Measurements from ENCODE around the gene ZNF292.
"Not testable (repeated sequence)": the region's sequence is repeated elsewhere in the genome, so short reads cannot be mapped to it uniquely, and the experiment has no call there.

ZNF292 gene

DNA sequence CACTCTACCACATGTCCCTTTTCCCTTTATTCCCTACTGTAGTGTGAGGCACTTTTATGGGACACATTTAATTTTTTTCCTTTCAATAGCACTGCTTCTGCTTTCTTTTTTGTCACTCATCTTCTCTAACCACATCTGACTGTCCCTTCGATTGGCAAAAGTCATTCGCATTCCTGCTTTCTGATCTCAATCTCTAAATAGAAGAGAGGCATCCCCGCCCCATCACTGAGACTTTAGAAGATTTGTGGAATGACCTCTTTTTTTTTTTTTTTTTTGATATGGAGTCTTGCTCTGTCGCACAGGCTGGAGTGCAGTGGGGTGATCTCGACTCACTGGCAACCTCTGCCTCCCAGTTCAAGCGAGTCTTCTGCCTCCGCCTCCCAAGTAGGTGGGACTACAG, 9.1 kb downstream of the ZNF292 start:
- no peak for DNase-seq

DNA sequence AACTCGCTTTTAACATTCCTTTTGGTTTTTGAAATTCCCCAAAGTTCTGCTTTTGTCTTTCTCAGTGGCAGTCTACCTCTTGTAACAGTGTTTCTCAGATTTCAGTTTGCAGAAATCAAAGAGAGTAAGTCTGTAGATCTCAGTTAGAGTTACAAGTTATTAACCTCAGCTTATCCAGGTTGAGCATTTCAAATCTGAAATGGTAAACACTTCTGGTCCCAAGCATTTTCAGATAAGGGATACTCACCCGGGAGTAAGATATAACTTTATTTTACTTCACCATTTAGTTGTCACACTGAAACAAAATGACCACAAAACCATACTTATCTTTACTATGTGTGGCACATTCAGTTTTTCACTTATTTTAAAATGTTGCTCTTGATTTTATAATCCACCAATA, 9.8 kb downstream of the ZNF292 start:
- no peak for DNase-seq

DNA sequence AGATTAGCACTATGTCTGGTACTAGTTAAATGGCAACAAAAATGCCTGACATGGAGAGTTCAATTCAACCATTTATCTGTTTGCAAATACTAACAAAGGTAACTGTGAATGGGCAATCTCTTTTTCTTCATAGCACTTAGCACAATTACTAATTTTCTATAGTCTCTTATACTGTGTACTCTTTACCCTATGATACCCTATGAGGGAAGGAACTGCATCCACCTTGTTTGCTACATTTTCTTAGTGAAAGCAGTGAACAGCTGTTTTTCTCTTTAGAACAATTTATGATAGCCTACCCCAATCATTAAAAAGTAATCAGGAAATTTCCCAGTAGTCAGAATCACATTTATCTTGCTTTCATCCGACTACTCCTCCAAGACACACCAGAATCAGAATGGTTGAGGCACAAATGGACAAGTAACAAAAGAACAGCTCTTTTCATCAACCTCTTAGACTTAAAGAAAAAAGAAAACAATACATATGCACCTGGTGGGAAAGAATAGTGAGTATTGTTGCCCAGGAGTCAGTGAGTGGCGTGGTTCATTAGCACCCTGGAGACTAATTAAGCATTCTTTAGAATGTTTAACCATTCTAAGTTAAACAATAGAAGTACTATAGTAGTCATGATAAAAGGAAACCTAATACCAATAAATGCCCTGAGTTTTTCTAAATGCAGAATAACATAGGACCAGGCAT, 16.7 kb downstream of the ZNF292 start:
- no peak for DNase-seq

DNA sequence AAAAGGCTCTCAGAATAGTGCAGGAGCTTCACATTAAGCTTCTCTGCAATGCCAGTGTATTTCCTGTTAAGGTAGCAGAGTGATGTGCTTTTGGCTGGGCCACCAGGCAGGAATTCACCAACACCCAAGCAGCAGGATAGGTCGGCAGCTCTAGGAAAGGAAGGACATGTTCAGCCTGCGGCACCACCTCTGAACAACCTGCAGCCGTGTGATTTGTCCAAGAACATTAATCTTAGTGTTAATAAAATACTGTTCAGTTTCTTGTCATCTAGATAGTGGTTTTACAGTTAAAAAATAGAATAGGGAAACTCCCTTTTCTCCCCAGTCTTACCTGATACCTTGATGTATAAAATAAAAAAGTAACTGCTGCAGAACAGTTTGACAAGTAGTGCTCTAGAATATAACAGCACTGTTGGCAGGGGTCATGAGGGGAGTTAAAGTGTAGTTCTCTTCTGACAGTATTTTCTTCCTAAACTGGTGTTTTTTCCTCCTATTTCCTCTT, 18.8 kb downstream of the ZNF292 start:
- no peak for DNase-seq

DNA sequence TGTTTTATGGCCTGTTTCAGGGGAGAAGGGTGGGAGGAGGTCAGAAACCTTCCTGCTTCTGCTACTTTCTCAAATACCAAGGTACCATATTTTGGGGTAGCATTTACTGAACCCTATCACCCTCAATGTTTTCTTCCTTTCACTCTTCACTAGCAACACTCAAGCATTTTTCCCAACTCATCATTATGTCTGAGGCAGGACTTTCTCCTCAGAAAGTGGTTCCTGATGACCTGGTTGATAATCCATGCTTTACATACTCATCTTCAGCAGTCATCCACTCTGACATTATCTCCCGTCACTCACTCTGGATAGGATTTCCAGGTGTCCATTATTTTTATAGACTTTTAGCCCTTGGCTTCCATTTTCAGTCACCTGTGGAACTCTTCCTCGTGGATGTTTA, 21.1 kb downstream of the ZNF292 start:
- no peak for DNase-seq

DNA sequence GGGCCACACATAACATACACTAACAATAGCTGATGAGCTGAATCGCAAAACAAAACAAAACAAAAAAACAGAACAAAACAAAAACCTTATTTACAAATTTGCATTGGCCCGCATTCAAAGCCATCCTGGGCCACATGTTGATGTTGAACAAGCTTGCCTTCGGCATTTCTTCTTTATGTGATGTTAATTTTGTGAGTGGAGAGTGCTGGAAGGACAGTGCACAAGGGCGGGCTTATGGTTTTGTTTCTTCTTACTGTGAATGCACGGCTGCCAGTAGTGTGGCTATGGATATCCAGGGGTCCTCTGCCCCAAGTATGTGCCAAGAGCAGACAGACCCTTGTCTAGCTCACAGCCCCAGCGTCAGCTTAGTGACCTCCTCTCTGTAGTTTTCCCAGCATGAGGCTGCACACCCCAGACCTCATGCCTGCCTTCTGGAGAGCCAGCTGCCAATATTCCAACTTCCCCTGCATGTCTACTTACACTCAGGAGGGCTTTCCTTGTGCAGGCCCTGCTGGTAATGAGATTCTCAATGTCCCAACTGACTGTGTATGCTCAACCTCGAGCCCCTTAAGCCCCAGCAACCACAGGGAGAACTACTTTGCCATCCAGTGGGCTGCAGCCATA, 24.9 kb downstream of the ZNF292 start:
- DNase-seq = no peak

DNA sequence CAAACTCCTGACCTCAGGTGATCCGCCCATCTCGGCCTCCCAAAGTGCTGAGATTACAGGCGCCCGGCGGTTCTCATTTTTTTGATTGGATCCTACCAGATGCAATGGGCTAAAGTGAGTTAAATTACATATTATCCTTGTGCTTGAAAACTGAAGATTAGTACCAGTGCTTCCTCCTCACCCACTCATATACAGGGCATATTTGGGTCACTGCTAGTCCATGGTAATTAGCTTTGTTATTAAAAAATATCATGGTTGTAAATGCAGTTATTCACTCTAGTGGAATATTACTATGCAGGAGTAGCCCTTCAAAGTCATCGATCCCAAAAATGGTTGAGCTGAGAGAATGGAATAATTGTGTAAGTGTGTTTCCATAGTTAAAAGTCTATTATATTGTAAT, 26.5 kb downstream of the ZNF292 start:
- no peak for DNase-seq

DNA sequence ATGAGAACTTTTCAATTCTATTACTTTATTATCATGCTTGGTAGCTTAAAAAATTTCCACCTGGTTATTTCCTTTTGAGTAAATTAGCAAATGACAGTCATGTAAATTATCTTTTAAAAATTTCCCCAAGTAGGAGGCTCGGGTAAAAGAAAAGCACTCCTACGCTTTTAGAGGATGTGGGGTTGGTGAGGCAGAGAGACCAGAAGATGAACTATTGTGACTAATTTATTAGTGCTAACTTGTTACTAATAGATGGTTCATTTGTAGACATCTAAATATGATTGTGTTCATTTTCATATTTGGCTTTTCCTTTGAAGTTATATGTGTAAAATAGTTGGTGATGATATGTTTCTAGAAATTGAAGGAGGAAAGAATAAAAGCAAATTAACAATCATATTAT, 27.0 kb downstream of the ZNF292 start:
- no peak for DNase-seq

DNA sequence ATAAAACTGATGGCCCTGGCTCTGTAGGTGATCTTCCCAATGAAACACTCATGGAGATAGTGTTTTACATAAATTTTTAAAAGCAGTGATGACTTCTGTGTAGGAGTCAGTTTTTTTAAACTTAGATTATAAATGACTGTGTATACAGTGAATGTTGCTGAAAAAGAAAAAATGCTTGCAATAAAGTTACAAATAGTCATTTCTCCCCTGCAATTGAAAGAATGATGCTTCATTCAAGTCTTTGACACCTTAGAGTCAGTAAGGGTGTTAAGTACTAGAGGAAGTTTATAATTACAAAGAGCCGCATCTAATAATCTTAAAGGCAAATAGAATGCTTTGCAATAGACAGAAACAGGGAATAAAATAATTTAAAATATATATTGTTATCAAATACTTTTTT, 27.6 kb downstream of the ZNF292 start:
- DNase-seq = no peak

DNA sequence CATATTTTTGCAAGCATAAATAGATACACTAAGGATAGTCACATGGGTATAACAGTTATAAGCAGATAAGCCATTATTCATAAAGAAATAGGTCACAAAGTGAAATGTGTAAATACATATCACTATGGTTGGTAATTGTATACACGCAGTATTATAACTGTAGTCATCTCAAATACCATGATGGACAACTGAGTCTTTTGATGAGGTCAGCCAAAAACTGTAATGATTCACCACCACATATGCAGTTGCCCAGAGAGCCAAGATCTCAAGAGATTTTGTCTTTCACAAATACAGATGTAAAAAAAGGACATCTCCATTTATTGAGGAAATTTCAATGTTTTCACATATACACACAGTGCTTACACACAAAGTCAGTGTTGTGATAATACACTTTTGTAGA, 28.3 kb downstream of the ZNF292 start:
- DNase-seq = no peak

DNA sequence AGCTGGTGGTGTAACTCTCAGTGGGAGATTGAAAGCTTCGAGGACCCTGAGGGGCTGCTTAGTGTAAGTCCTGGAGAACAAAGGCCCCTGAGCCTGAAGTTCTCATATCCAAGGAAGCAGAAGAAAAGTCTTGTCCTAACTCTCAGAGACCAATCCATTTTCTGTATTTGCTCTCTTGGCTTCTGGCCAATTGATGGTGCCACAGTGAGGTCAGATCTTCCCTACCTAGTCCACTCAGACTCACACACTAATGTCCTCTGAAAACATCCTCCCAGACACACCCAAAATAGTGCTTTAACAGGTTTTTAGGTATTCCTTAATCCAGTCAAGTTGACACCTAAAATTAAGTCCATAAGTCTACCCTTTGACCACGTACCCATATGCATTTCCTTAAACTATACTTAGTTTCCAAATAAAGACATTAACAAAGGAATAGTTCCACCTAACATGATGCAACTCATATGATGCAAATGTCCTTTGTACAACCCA, 29.4 kb downstream of the ZNF292 start:
- no peak for DNase-seq

DNA sequence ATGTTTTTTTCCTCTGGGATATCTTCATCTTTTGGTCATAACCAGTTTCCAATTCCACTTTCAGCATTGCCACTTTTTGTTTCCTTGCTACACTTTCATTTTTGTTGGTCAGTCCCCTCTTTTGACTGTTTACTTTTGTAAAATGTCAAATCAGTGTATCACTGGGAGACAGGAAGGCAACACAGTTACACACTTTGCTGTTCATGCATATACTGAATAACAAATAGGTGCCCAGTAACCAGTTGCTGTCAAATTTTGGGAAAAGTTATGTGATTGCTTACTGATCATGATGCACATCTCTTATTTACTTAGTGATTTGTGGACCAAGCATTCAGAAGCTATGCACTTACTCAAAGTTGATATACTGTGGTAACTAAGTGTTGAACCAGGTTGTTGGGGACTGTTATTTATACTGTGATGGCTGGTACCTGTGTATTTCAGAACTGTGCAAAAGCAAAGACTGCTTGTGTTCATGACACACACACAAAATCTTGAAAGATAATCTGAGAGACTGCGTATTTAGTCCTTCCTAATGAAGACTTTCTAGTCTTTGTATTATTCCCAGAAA, 41.0 kb downstream of the ZNF292 start:
- no peak for DNase-seq

DNA sequence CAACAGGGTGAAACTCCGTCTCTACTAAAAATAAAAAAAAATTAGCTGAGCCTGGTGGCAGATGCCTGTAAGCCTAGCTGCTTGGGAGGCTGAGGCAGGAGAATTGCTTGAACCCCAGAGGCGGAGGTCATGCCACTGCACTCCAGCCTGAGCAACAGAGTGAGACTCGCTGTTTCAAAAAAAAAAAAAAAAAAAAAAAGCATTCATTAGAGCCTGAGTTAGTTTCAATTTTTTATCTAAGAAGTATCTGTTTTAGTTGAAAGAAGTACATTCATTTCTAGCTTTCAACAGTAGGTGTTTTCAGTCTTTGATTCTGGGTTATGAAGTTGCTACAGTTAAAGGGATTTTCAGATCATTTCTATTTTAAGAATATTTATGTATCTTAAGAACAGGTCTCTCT, 42.2 kb downstream of the ZNF292 start:
- DNase-seq = no peak

DNA sequence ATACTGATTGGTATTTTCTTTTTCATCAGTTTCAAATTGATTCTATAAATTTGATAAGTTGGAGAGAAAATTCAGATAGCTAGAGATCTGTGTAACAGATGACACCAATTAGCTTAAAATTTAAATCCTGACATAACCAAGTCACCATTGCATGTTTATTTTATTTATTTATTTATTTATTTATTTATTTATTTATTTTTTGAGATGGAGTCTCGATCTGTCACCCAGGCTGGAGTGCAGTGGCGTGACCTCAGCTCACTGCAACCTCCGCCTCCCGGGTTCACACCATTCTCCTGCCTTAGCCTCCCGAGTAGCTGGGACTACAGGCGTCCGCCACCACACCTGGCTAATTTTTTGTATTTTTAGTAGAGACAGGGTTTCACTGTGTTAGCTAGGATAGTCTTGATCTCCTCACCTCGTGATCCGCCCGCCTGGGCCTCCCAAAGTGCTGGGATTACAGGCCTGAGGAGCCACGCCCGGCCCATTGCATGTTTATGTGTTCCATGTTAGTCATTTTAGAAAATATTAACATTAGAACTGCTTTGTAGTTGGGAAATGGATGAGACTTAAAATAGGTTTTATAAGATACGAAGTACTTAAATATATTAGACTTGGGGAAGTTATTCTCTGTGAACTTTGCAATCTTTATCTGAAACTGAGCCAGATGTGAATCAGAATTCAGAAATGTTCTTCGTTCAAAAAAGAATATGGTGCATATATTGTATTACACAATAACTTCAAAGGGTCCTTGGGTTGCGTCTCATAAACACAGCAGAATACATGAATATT, 42.9 kb downstream of the ZNF292 start:
- not testable (repeated sequence) for DNase-seq

DNA sequence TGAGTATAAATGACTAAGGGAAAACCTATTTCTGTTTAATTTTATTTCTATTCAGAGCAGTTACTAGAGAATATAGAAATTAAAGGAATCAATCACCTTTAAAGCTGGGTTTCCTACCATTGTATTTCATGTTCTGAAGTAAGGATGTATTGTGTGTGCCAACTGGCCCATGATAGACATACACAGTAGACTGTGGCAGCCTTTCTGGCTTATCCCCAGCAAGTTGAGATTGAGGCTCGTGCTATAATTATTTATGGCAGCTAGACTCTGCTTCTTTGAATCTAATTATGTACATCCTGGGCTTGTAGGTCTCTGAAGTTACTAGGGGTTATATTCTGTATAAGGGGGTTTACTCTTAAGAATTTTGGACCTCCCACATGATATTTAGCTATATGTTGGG, 44.4 kb downstream of the ZNF292 start:
- no peak for DNase-seq

DNA sequence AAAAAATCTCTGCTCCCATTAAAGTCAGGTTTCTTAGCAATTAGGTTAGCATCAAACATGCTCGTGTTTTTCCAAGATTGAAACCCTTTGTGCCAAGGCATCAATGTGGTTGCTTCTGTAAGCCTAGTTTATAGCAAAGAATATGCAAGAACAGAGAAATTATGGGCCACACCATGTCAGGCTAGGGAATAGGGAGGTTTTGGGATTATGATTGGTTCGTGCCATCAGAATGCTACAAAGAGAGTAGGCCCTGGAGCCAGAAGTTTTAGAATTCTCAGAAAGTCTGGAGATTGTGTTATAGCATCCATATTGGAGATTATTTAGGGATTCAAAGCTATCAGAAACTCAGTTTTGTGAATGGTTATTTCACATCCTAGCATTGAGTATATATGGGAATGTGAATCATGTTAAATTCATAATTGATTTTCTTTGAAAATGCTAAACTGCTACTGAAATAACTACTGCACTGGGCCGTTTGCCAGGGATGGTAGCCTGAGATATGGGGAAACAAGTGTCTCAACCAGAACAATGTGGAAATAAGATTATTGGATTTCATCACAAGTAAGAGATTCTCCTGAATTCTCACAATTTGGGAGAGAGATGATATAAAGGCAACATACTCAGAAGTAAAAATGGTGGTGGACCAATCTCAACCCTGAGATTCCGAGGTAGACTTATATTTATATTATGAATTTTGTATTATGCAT, 45.3 kb downstream of the ZNF292 start:
- no peak for DNase-seq

DNA sequence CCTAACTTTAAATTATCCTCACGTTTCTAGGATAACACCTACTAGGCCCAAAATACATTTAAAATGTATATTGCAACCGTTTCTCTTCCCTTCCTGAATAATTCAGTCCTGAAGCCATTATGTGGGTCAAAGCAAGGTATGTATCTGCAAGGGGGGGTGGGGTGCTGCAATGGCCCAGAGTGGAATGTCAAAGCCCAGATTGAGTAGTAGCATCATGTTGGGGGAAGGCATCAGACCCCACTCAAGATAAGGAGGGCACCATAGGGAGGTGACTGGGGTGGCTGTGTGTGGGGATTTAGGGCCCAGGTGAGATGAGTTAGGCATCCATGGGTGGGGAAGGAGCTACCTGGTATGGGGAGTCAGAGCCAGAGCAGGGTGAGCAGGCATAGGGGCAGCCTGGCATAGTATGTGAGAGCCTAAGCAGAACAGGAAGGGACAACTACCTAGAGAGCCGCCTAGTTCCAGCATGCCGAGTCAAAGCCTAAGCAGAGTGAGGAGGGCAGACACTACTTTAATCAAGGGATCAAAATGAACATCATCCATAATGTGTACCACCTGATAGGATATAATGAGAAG, 48.2 kb downstream of the ZNF292 start:
- DNase-seq = no peak

DNA sequence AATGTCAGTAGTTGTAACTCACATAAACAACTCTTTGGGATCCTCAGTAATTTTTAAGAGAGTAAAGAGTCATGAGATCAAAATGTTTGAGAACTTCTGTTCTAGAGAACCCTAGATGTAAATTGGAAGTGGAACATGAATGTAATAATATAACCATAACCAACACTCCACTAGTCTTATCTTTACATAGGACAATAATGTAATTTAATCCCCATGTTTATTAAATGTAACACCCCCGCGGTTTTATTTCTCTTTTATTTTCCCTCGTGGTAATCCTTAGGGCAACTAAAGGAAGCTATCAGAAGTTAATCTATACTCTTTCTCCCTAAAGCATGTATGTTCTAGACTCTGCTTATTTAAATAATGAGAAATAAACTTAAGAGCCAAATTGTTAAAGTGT, 54.4 kb downstream of the ZNF292 start:
- no peak for DNase-seq

DNA sequence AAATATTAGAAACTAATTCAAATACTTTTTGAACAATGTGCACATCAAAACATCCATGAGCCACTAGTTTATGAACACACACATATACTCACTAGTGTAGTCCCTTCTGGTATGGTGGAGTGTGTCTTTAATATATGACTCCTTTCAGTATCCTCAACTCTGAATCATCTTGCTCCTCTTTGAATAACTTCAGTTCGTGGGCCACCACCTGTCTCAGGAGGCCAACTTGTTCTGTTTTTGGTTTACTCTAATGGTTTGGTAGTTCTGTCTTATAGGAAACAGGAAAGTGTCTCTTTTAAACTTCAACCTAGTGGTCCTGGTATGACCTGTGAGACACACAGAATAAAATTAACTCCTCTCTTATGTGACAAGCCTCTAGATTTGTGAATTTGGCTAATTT, 55.6 kb downstream of the ZNF292 start:
- DNase-seq = no peak

DNA sequence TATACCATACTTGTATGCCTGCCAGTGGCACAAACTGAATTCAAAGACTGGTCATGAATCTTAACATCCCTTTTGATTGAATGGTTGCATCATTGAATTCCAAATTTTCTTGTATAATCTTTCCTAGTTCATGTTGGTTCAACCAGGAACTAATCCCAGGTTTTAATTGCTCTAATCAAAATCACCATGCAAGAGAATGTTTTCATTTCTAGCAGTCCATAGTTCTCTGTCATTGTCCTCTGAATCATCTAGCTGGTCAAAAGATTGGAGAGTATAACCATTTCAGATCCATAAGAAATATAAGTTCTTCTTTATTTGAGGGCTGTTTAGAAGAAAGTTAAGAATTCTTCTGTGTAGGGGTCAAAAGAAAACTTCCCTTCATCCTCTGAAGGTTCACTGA, 57.2 kb downstream of the ZNF292 start:
- no peak for DNase-seq

DNA sequence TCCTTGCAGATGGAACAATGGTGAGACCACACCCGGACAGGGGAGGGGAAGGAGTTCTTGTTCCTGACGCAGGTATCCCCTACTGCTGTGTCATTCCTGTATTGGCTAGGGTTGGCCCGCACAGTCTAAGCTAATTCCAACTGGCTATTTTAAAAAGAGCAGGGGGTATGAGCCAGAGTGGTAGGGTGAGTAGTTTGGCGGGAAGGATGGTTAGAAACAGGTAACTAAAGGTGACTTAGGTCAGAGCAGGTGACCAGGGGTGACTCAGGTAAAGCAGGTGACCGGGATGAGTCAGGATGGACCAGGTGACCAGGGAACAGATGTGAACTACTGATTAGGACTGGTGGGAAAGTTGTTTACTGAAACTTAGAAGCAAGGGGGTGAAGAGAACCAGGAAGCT, 58.0 kb downstream of the ZNF292 start:
- DNase-seq = no peak

DNA sequence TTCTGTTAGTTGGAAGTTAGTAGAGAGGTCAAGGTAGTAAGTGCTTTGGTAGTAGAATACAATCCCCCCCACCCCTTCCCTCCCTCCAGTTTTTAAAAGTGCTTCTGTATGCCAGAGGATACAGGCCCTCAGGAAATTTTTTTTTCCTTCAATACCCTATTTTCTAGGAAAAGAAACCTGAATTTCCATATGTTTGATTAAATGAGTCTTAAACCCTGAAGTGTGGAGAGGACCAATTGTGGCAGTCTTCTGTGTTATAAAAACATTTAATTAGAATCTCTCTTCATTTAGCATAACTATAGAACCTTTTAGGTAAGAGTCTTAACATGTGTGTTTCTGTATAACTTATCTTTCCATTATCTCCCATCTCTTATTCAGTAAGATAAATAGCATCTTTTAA, 59.5 kb downstream of the ZNF292 start:
- no peak for DNase-seq

DNA sequence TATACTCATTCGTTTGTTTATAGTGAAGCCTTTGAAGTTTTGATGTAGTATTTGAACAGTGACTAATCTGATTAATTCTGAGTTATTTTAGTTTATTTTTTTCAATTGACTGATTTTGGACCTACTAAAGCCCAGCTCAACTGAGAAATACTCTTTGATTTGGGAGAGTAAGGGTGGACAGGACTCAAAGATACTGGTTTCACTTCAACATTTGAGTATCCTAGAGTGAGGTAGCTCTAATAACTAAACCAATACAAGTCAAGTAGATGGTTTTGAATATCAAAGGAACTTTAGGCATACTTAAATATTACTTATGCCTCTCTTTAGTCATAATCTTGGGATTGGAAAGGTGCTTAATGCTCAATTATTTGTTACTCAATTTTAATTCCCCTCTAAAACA, 65.6 kb downstream of the ZNF292 start:
- no peak for DNase-seq
